ENCODE data around the gene GP1BB.
"Not testable (repeated sequence)": the region's sequence is repeated elsewhere in the genome, so short reads cannot be mapped to it uniquely, and the experiment has no call there.

The GP1BB gene

GRCh38 chr22:19723232-19723982, at the start of gene GP1BB:
TSS of gene GP1BB (plus strand) at chr22:19723539. CDS start at chr22:19723570, 31 bp downstream.
- DNase-seq, result no peak

- DNase-seq, result no peak
These were observed 49.7 kb upstream of the GP1BB start for GRCh38 chr22:19673660-19674059.

GRCh38 chr22:19674129-19674928, 49.0 kb upstream of the GP1BB start:
- DNase-seq, result no peak

- DNase-seq, result no peak
These were observed 48.4 kb upstream of the GP1BB start for GRCh38 chr22:19674929-19675253.

- DNase-seq, result no peak
These were observed 47.9 kb upstream of the GP1BB start for GRCh38 chr22:19675428-19675827.

- DNase-seq, result not testable (repeated sequence)
These were observed 46.9 kb upstream of the GP1BB start for GRCh38 chr22:19676437-19676836.

GRCh38 chr22:19678949-19679521, 44.3 kb upstream of the GP1BB start:
- no peak for DNase-seq

- DNase-seq, result no peak
These were observed 43.7 kb upstream of the GP1BB start for GRCh38 chr22:19679522-19680101.

- no peak for DNase-seq
These were observed 43.0 kb upstream of the GP1BB start for GRCh38 chr22:19680287-19680881.

GRCh38 chr22:19680911-19681862, 42.2 kb upstream of the GP1BB start:
- DNase-seq, result no peak

- no peak for DNase-seq
These were observed 41.5 kb upstream of the GP1BB start for GRCh38 chr22:19681863-19682245.

- DNase-seq, result no peak
These were observed 36.4 kb upstream of the GP1BB start for GRCh38 chr22:19686946-19687345.

- DNase-seq, result no peak
These were observed 35.6 kb upstream of the GP1BB start for GRCh38 chr22:19687561-19688300.

- DNase-seq, result no peak
These were observed 34.7 kb upstream of the GP1BB start for GRCh38 chr22:19688301-19689290.

- DNase-seq, result no peak
These were observed 33.9 kb upstream of the GP1BB start for GRCh38 chr22:19689408-19689807.

- DNase-seq, result no peak
These were observed 32.2 kb upstream of the GP1BB start for GRCh38 chr22:19691007-19691720.

GRCh38 chr22:19691721-19692341, 31.5 kb upstream of the GP1BB start:
- no peak for DNase-seq

GRCh38 chr22:19693581-19693980, 29.8 kb upstream of the GP1BB start:
- DNase-seq, result no peak

Data from NCI-H524 treated with DMSO at 0.1 percent for 48 hours (cell line).